ENCODE results near the gene GRIK4. TPM values are rescaled to one million over a fixed set of nuclear protein-coding genes. Genes with fewer than 3 reads are reported as not detected.
A peak's percentile ranks its signal among the peaks of the same experiment; 100 is the strongest.

The GRIK4 gene
- total RNA-seq, 1 donor from 2014 or later: under 0.01 TPM

- DNase-seq (ENCODE audit: low read depth in 2 of 2): no peak
These were observed 192.8 kb downstream of the GRIK4 start for GRCh38 chr11:120704256-120704750.

- no peak for DNase-seq (ENCODE audit: low read depth in 2 of 2)
These were observed 194.7 kb downstream of the GRIK4 start for GRCh38 chr11:120706257-120706656.

- no peak for DNase-seq (ENCODE audit: low read depth in 2 of 2)
These were observed 195.6 kb downstream of the GRIK4 start for GRCh38 chr11:120707098-120707497.

- no peak for DNase-seq (ENCODE audit: low read depth in 2 of 2)
These were observed 196.1 kb downstream of the GRIK4 start for GRCh38 chr11:120707663-120708062.

- no peak for DNase-seq (ENCODE audit: low read depth in 2 of 2)
These were observed 197.1 kb downstream of the GRIK4 start for GRCh38 chr11:120708511-120709183.

GRCh38 chr11:120709808-120710207, 198.3 kb downstream of the GRIK4 start:
- no peak for DNase-seq (ENCODE audit: low read depth in 2 of 2)

- peak in 1 of 2 donors; percentile 68 for DNase-seq (ENCODE audit: low read depth in 2 of 2)
These were observed 199.0 kb downstream of the GRIK4 start for GRCh38 chr11:120710354-120711131.

- no peak for DNase-seq (ENCODE audit: low read depth in 2 of 2)
These were observed 200.5 kb downstream of the GRIK4 start for GRCh38 chr11:120712014-120712413.

GRCh38 chr11:120712881-120713280, 201.3 kb downstream of the GRIK4 start:
- no peak for DNase-seq (ENCODE audit: low read depth in 2 of 2)

GRCh38 chr11:120713296-120713695, 201.7 kb downstream of the GRIK4 start:
- DNase-seq (ENCODE audit: low read depth in 2 of 2): no peak

GRCh38 chr11:120714438-120714837, 202.9 kb downstream of the GRIK4 start:
- peak; percentile 4 to 61 for DNase-seq (ENCODE audit: low read depth in 2 of 2)

GRCh38 chr11:120715239-120715638, 203.7 kb downstream of the GRIK4 start:
- DNase-seq (ENCODE audit: low read depth in 2 of 2): peak; percentile 30 to 37

GRCh38 chr11:120717042-120717441, 205.5 kb downstream of the GRIK4 start:
- no peak for DNase-seq (ENCODE audit: low read depth in 2 of 2)

GRCh38 chr11:120717623-120718022, 206.1 kb downstream of the GRIK4 start:
- DNase-seq (ENCODE audit: low read depth in 2 of 2): no peak

GRCh38 chr11:120718171-120718570, 206.6 kb downstream of the GRIK4 start:
- DNase-seq (ENCODE audit: low read depth in 2 of 2): no peak

GRCh38 chr11:120719348-120719747, 207.8 kb downstream of the GRIK4 start:
- no peak for DNase-seq (ENCODE audit: low read depth in 2 of 2)

GRCh38 chr11:120720760-120721159, 209.2 kb downstream of the GRIK4 start:
- DNase-seq (ENCODE audit: low read depth in 2 of 2): no peak

- no peak for DNase-seq (ENCODE audit: low read depth in 2 of 2)
These were observed 211.0 kb downstream of the GRIK4 start for GRCh38 chr11:120722524-120722923.

- DNase-seq (ENCODE audit: low read depth in 2 of 2): no peak
These were observed 212.2 kb downstream of the GRIK4 start for GRCh38 chr11:120723751-120724150.

GRCh38 chr11:120727752-120728151, 216.2 kb downstream of the GRIK4 start:
- no peak for DNase-seq (ENCODE audit: low read depth in 2 of 2)

GRCh38 chr11:120735035-120735434, 223.5 kb downstream of the GRIK4 start:
- DNase-seq (ENCODE audit: low read depth in 2 of 2): no peak

GRCh38 chr11:120738516-120739046, 227.0 kb downstream of the GRIK4 start:
- no peak for DNase-seq (ENCODE audit: low read depth in 2 of 2)

GRCh38 chr11:120739780-120740179, 228.2 kb downstream of the GRIK4 start:
- no peak for DNase-seq (ENCODE audit: low read depth in 2 of 2)

All from lung microvascular endothelial cell (primary cell).